H9 (cell line): ENCODE results near the gene MEIS2. TPM values are rescaled to one million over a fixed set of nuclear protein-coding genes. Genes with fewer than 3 reads are reported as not detected.

Experiments used
- DNase-seq: peaks from one replicate; pipeline ENCODE4 v3.0.0-alpha.2; 2017
- H2AFZ ChIP-seq: one replicate; pipeline ENCODE4 v1.6.1; 2013; ENCODE audit warnings: mild to moderate bottlenecking, low read length, control low read depth, moderate library complexity
- H2AK5ac ChIP-seq: 2 replicates; pipeline ENCODE4 v1.6.1; 2013; ENCODE audit warnings: low read length, control low read depth, mixed read lengths; ENCODE audit not compliant: insufficient read length
- H2BK120ac ChIP-seq: one replicate; pipeline ENCODE4 v1.6.1; 2013; ENCODE audit warnings: low read depth, mild to moderate bottlenecking, low read length, control low read depth, inconsistent platforms; ENCODE audit not compliant: poor library complexity, severe bottlenecking
- H2BK12ac ChIP-seq: 2 replicates; pipeline ENCODE4 v1.6.1; 2013; ENCODE audit warnings: low read length, control low read depth, mixed read lengths, low read depth; ENCODE audit not compliant: insufficient read length
- H2BK15ac ChIP-seq: 2 replicates; pipeline ENCODE4 v1.6.1; 2013; ENCODE audit warnings: low read depth, low read length, control low read depth
- H2BK20ac ChIP-seq: one replicate; pipeline ENCODE4 v1.6.1; 2013; ENCODE audit warnings: low read depth, mild to moderate bottlenecking, low read length, control low read depth, inconsistent platforms; ENCODE audit not compliant: poor library complexity, severe bottlenecking
- H2BK5ac ChIP-seq: 2 replicates; pipeline ENCODE4 v1.6.1; 2013; ENCODE audit warnings: low read length, control low read depth, mixed read lengths; ENCODE audit not compliant: insufficient read length
- H3K14ac ChIP-seq: 2 replicates; pipeline ENCODE4 v1.6.1; 2013; ENCODE audit warnings: low read length, control low read depth; ENCODE audit not compliant: insufficient read depth
- H3K18ac ChIP-seq: 2 replicates; pipeline ENCODE4 v1.6.1; 2013; ENCODE audit warnings: low read depth, mild to moderate bottlenecking, mixed read lengths, low read length, control low read depth; ENCODE audit not compliant: insufficient read length
- H3K23ac ChIP-seq: 2 replicates; pipeline ENCODE4 v1.6.1; 2013; ENCODE audit warnings: low read length, control low read depth, mixed read lengths, low read depth; ENCODE audit not compliant: insufficient read length
- H3K23me2 ChIP-seq: 2 replicates; pipeline ENCODE4 v1.6.1; 2013; ENCODE audit warnings: low read depth, mild to moderate bottlenecking, mixed read lengths, low read length, control low read depth; ENCODE audit not compliant: insufficient read length, poor library complexity, severe bottlenecking
- H3K27ac ChIP-seq: 2 replicates; pipeline ENCODE4 v1.5.1; 2013; ENCODE audit warnings: low read length, control low read depth, mixed read lengths, low read depth; ENCODE audit not compliant: insufficient read length
- H3K27me3 ChIP-seq: 2 replicates; pipeline ENCODE4 v1.6.1; 2013; ENCODE audit warnings: low read length, control low read depth, inconsistent platforms; ENCODE audit not compliant: insufficient read depth
- H3K4ac ChIP-seq: 2 replicates; pipeline ENCODE4 v1.6.1; 2013; ENCODE audit warnings: low read depth, mild to moderate bottlenecking, control low read depth, inconsistent platforms, low read length, moderate library complexity
- H3K4me1 ChIP-seq: 2 replicates; pipeline ENCODE4 v1.6.1; 2013; ENCODE audit warnings: low read length, control low read depth, inconsistent platforms; ENCODE audit not compliant: insufficient read depth
- H3K4me2 ChIP-seq: 2 replicates; pipeline ENCODE4 v1.6.1; 2013; ENCODE audit warnings: low read length, control low read depth, mixed read lengths; ENCODE audit not compliant: insufficient read length, insufficient read depth
- H3K56ac ChIP-seq: 2 replicates; pipeline ENCODE4 v1.6.1; 2013; ENCODE audit warnings: low read depth, mild to moderate bottlenecking, mixed read lengths, low read length, control low read depth; ENCODE audit not compliant: insufficient read length
- H3K79me1 ChIP-seq: 2 replicates; pipeline ENCODE4 v1.6.1; 2013; ENCODE audit warnings: low read depth, mild to moderate bottlenecking, moderate library complexity, low read length, control low read depth, inconsistent platforms; ENCODE audit not compliant: insufficient read depth, poor library complexity, severe bottlenecking
- H3K79me2 ChIP-seq: 2 replicates; pipeline ENCODE4 v1.6.1; 2013; ENCODE audit warnings: low read length, control low read depth, inconsistent platforms; ENCODE audit not compliant: insufficient read depth
- H3K9ac ChIP-seq: 2 replicates; pipeline ENCODE4 v1.6.1; 2013; ENCODE audit warnings: low read length, control low read depth, mixed read lengths; ENCODE audit not compliant: insufficient read length; ENCODE audit errors: extremely low read depth
- H3K9me3 ChIP-seq: one replicate; pipeline ENCODE4 v1.6.1; 2013; ENCODE audit warnings: low read depth, low read length, inconsistent platforms; ENCODE audit not compliant: control insufficient read depth
- H3T11ph ChIP-seq: one replicate; pipeline ENCODE4 v1.6.1; 2013; ENCODE audit warnings: mild to moderate bottlenecking, low read length, control low read depth, inconsistent platforms
- H4K20me1 ChIP-seq: one replicate; pipeline ENCODE4 v1.6.1; 2013; ENCODE audit not compliant: control insufficient read depth, insufficient read length, insufficient read depth
- H4K5ac ChIP-seq: 2 replicates; pipeline ENCODE4 v1.6.1; 2013; ENCODE audit warnings: low read depth, mild to moderate bottlenecking, mixed read lengths, low read length, control low read depth; ENCODE audit not compliant: insufficient read length
- H4K8ac ChIP-seq: replicated peaks from 2 replicates; pipeline ENCODE4 v1.6.1; 2013; ENCODE audit warnings: low read length, control low read depth, mixed read lengths, low read depth; ENCODE audit not compliant: insufficient read length
- H4K91ac ChIP-seq: 2 replicates; pipeline ENCODE4 v1.6.1; 2013; ENCODE audit warnings: low read depth, mild to moderate bottlenecking, moderate library complexity, mixed read lengths, low read length, control low read depth; ENCODE audit not compliant: insufficient read length
- H3K27ac Mint-ChIP-seq, 3 experiments: 2 replicates in 2 of 3; 3 replicates in 1 of 3; pipeline ENCODE4 v1.8.0; 2020 to 2021; ENCODE audit warnings: mixed read lengths in 3 of 3, mild to moderate bottlenecking in 1 of 3, moderate library complexity in 1 of 3
- H3K27me3 Mint-ChIP-seq: 2 replicates; pipeline ENCODE4 v1.8.0; 2021; ENCODE audit warnings: low read depth, mild to moderate bottlenecking, moderate library complexity, mixed read lengths
- H3K36me3 Mint-ChIP-seq, 3 experiments: 2 replicates in 2 of 3; 3 replicates in 1 of 3; pipeline ENCODE4 v1.8.0; 2020 to 2021; ENCODE audit warnings: low read depth in 3 of 3, mixed read lengths in 3 of 3; ENCODE audit not compliant: insufficient read depth in 1 of 3
- H3K4me1 Mint-ChIP-seq, 2 experiments: 2 replicates each; pipeline ENCODE4 v1.8.0; 2020; ENCODE audit warnings: mixed read lengths in 2 of 2
- H3K4me3 Mint-ChIP-seq, 2 experiments: 2 replicates in 1 of 2; 3 replicates in 1 of 2; pipeline ENCODE4 v1.8.0; 2020 to 2021; ENCODE audit warnings: mild to moderate bottlenecking in 2 of 2, mixed read lengths in 2 of 2, moderate library complexity in 1 of 2
- H3K9me3 Mint-ChIP-seq, 2 experiments: 2 replicates in 1 of 2; 3 replicates in 1 of 2; pipeline ENCODE4 v1.8.0; 2020; ENCODE audit warnings: mild to moderate bottlenecking in 2 of 2, mixed read lengths in 2 of 2, moderate library complexity in 1 of 2
- CTCF ChIP-seq: fragments of 200-600 bp; sonication (generic); conservative IDR thresholded peaks from 3 replicates; pipeline ENCODE4 v1.8.0; 2021; ENCODE audit warnings: antibody characterized with exemption, mild to moderate bottlenecking
- WGBS: extraction: QIAGEN DNeasy Blood & Tissue Kit; methylation state at CpG from one replicate; pipeline ENCODE4 v1.1.7; 2013; ENCODE audit warnings: missing lambda C conversion rate, low lambda C conversion rate, mixed read lengths; ENCODE audit not compliant: insufficient read length; ENCODE audit errors: extremely low coverage; 5-methylcytosine and 5-hydroxymethylcytosine counted together
- total RNA-seq: library from RNA; stranded (reverse); gene quantifications from 2 replicates; pipeline ENCODE4 v1.2.1, GENCODE V29; 2021

The MEIS2 gene
- total RNA-seq, 1 experiment from 2014 or later, result 0.35 TPM

- Mint-ChIP-seq H3K36me3 (no peaks in the 10 kb centered on the region), H3K27ac (no peak overlapping the region), H3K4me3 (no peak overlapping the region), H3K9me3 (no peaks in the 10 kb centered on the region; a peak in 1 of 5 replicates), H3K4me1 (peaks cover 24 to 26% of the 10 kb centered on the region in 2 experiments), H3K27me3 (peaks cover 57% of the 10 kb centered on the region)
- no peak overlapping the region for H2BK5ac ChIP-seq
- no peak overlapping the region for H3T11ph ChIP-seq
- H3K9me3 ChIP-seq, result no peaks in the 10 kb centered on the region
- no peak overlapping the region for H2BK120ac ChIP-seq
- H2BK12ac ChIP-seq, result no peak overlapping the region
- H3K79me1 ChIP-seq, result no peaks in the 10 kb centered on the region
- TF ChIP-seq CTCF, result no peak
- H3K23ac ChIP-seq, result no peak overlapping the region
- H3K9ac ChIP-seq, result no peak overlapping the region
- no peak overlapping the region for H4K5ac ChIP-seq
- no peak overlapping the region for H2BK20ac ChIP-seq
- H3K4me1 ChIP-seq, result peaks cover 2% of the 10 kb centered on the region
- H2BK15ac ChIP-seq, result no peak overlapping the region
- no peak overlapping the region for H3K27ac ChIP-seq
- H3K56ac ChIP-seq, result no peak overlapping the region
- no peaks in the 10 kb centered on the region for H3K79me2 ChIP-seq
- no peak overlapping the region for H2AFZ ChIP-seq
- no CpG with 5 or more reads among the region's 3 CpGs for WGBS
- H4K91ac ChIP-seq, result no peak overlapping the region
- H4K8ac ChIP-seq, result no peak overlapping the region
- no peak overlapping the region for H2AK5ac ChIP-seq
- no peak overlapping the region for H3K18ac ChIP-seq
- no peak overlapping the region for H3K14ac ChIP-seq
- peaks cover 6% of the 10 kb centered on the region for H3K23me2 ChIP-seq
- H4K20me1 ChIP-seq, result peaks cover 2% of the 10 kb centered on the region
- DNase-seq, result no peak
- peaks cover 24% of the 10 kb centered on the region; the same call in 1 of the 2 replicates for H3K27me3 ChIP-seq
- H3K4ac ChIP-seq, result no peak overlapping the region
- no peak overlapping the region for H3K4me2 ChIP-seq
Observed at GRCh38 chr15:37115538-37115937, 15.2 kb upstream of the MEIS2 start.
